Measurements from ENCODE around the gene DBF4B.

Gene DBF4B

DNA sequence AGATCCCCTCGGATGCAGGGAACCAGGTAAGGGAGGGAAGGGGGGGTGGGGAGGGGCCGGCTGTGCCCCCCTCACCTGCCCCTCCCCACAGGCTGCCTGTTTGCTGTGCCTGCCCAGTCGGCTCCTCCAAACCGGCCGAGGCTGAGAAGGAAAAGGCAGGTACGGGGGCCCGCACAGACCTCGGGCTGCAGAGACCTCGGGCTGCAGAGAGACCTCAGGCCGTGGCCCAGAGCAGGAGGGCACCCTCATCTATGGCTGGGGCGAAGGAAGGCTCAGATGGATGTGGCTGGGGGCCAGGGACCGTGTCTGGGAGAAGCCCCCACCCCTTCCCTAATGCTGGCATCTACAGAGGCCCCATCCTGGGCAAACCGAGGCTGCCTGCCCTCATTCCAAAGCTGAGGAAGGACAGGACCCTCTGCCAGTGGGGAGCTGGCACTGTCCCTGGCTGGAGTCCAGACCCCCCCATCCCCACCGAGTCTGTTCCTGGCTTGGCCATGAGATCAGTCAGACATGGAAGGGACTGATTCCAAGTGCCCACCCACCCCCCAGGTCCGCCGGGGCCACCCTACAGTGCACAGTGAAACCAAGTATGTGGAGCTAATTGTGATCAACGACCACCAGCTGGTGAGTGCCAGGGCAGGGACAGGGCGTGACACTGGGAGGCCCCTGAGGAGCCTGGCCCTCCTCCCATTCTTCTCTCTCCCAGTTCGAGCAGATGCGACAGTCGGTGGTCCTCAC, 64.0 kb downstream of the DBF4B start:
- H3K4me1 ChIP-seq (ENCODE audit: insufficient read depth, poor library complexity, severe bottlenecking), result no peaks in the 10 kb centered on the region
- no peak for ATAC-seq (ENCODE audit: low read depth)
- TF ChIP-seq, protein P1, sequence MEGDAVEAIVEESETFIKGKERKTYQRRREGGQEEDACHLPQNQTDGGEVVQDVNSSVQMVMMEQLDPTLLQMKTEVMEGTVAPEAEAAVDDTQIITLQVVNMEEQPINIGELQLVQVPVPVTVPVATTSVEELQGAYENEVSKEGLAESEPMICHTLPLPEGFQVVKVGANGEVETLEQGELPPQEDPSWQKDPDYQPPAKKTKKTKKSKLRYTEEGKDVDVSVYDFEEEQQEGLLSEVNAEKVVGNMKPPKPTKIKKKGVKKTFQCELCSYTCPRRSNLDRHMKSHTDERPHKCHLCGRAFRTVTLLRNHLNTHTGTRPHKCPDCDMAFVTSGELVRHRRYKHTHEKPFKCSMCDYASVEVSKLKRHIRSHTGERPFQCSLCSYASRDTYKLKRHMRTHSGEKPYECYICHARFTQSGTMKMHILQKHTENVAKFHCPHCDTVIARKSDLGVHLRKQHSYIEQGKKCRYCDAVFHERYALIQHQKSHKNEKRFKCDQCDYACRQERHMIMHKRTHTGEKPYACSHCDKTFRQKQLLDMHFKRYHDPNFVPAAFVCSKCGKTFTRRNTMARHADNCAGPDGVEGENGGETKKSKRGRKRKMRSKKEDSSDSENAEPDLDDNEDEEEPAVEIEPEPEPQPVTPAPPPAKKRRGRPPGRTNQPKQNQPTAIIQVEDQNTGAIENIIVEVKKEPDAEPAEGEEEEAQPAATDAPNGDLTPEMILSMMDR (IDR thresholded peaks at IDR 0.05; ENCODE audit: poor library complexity, severe bottlenecking), result no peak

DNA sequence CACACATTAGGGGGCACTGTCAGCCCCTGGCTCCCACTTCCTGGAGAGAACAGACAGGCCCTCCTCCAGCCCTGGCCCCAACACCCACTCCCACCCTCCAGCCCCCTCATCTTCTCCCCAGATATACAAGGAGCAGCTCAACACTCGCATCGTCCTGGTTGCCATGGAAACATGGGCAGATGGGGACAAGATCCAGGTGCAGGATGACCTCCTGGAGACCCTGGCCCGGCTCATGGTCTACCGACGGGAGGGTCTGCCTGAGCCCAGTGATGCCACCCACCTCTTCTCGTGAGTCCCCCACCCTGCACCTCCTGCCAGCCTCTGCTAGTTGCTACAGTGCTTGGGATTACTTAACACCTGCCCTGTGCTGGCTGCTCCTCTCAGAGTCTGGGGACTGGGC, 64.7 kb downstream of the DBF4B start:
- Histone ChIP-seq H3K36me3 (ENCODE audit: low read depth) (no peaks in the 10 kb centered on the region), H3K27ac (ENCODE audit: poor library complexity, severe bottlenecking) (no peak overlapping the region), H3K9me3 (ENCODE audit: severe bottlenecking) (no peaks in the 10 kb centered on the region), H3K27me3 (ENCODE audit: insufficient read depth, poor library complexity, severe bottlenecking) (no peaks in the 10 kb centered on the region), H3K4me3 (ENCODE audit: severe bottlenecking) (no peak overlapping the region), H3K4me1 (ENCODE audit: insufficient read depth, poor library complexity, severe bottlenecking) (no peaks in the 10 kb centered on the region)
- no peak for ATAC-seq (ENCODE audit: low read depth)
- TF ChIP-seq, protein P1 (IDR thresholded peaks at IDR 0.05; ENCODE audit: poor library complexity, severe bottlenecking), result no peak
- DNase-seq (ENCODE audit: low spot score), result no peak

More for the DNA sequence above, 64.0 kb downstream of the DBF4B start:
- Histone ChIP-seq H3K4me3 (ENCODE audit: severe bottlenecking) (no peak overlapping the region), H3K36me3 (ENCODE audit: low read depth) (no peaks in the 10 kb centered on the region), H3K27me3 (ENCODE audit: insufficient read depth, poor library complexity, severe bottlenecking) (no peaks in the 10 kb centered on the region), H3K9me3 (ENCODE audit: severe bottlenecking) (no peaks in the 10 kb centered on the region), H3K27ac (ENCODE audit: poor library complexity, severe bottlenecking) (no peak overlapping the region)
- no peak for DNase-seq (ENCODE audit: low spot score)

DNA sequence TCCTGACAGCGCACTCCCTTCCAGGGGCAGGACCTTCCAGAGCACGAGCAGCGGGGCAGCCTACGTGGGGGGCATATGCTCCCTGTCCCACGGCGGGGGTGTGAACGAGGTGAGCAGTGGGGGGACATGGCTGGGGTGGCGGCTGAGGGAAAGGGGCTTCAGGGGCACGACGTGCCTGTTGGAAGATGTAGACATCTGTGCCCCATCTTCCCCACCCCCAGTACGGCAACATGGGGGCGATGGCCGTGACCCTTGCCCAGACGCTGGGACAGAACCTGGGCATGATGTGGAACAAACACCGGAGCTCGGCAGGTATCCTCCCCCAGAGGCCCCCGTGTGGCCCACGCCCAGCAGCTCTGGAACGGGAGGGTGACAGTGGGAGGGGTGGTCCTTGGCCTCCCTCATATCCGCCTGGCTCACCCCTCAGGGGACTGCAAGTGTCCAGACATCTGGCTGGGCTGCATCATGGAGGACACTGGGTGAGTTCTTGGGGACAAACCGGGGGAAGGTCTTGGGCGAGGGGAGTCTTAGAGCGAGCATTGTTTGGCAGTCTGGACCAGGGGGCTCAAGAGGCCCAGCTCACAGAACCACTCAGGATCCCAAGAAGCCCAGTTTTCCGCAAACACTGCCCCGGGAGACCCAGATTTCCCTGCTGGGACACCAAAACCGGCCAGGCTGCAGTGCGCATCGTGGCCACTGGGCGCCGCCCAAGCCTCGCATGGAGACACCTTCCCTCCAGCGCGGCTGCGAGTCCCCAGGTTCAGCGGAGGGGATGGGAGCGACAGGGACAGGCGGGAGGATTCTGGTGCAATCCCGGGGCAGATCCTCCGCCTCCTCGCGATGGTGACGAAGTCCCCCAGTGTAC, 66.0 kb downstream of the DBF4B start:
- ATAC-seq (ENCODE audit: low read depth), result peak; percentile 42
- H3K27ac ChIP-seq (ENCODE audit: poor library complexity, severe bottlenecking), result no peak overlapping the region

DNA sequence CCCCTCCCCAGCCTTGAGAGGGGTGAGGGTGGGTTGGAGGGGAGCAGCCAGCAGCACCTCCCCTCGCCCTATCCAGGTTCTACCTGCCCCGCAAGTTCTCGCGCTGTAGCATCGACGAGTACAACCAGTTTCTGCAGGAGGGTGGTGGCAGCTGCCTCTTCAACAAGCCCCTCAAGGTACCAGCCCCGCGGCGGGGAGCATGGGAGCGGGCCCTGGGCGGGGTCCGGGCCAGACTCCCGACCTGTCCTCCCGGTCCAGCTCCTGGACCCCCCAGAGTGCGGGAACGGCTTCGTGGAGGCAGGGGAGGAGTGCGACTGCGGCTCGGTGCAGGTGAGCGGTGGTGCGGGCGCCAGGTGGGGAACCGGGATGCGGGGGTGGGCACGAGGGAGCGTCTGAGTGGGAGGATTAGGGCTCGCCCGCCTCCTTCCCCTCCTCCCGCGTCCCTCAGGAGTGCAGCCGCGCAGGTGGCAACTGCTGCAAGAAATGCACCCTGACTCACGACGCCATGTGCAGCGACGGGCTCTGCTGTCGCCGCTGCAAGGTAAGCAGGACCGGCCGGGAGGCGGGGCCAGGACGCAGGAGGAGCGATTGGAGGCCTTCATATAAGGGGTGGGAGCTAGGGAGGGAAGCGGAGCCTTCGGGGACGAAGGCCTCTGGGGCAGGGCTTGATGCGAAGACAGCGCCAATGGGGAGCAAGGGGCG, 66.8 kb downstream of the DBF4B start:
- Histone ChIP-seq H3K27me3 (ENCODE audit: insufficient read depth, poor library complexity, severe bottlenecking) (no peaks in the 10 kb centered on the region), H3K27ac (ENCODE audit: poor library complexity, severe bottlenecking) (no peak overlapping the region), H3K9me3 (ENCODE audit: severe bottlenecking) (no peaks in the 10 kb centered on the region), H3K4me3 (ENCODE audit: severe bottlenecking) (peak overlapping the region; percentile 43), H3K4me1 (ENCODE audit: insufficient read depth, poor library complexity, severe bottlenecking) (no peaks in the 10 kb centered on the region), H3K36me3 (ENCODE audit: low read depth) (no peaks in the 10 kb centered on the region)
- DNase-seq (ENCODE audit: low spot score) (peak; percentile 99), ATAC-seq (ENCODE audit: low read depth) (peak; percentile 91)
- TF ChIP-seq, protein P1 (IDR thresholded peaks at IDR 0.05; ENCODE audit: poor library complexity, severe bottlenecking), result peak; percentile 87

More for the DNA sequence above, 66.0 kb downstream of the DBF4B start:
- TF ChIP-seq, protein P1 (IDR thresholded peaks at IDR 0.05; ENCODE audit: poor library complexity, severe bottlenecking), result peak; percentile 98
- peak; percentile 88 for DNase-seq (ENCODE audit: low spot score)
- Histone ChIP-seq H3K36me3 (ENCODE audit: low read depth) (no peaks in the 10 kb centered on the region), H3K27me3 (ENCODE audit: insufficient read depth, poor library complexity, severe bottlenecking) (no peaks in the 10 kb centered on the region), H3K4me3 (ENCODE audit: severe bottlenecking) (peak overlapping the region; percentile 43), H3K9me3 (ENCODE audit: severe bottlenecking) (no peaks in the 10 kb centered on the region), H3K4me1 (ENCODE audit: insufficient read depth, poor library complexity, severe bottlenecking) (no peaks in the 10 kb centered on the region)
